Adrenal gland (tissue), 5 donors: ENCODE data around the gene PCK1.

Source experiments
- POLR2A ChIP-seq, 2 donors: fragments of 450-650 bp; IDR thresholded peaks; one replicate each; pipeline ENCODE4 v1.6.1; 2017; ENCODE audit warnings: antibody characterized with exemption in 2 of 2, mild to moderate bottlenecking in 2 of 2, moderate library complexity in 1 of 2
- TF ChIP-seq, protein P1 (sequence below), 6 experiments: fragments of 450-650 bp in 4 of 6; fragments of 200-600 bp in 2 of 6; sonication (generic) in 1 of 6; IDR thresholded peaks; 1 replicate in 5 of 6; 2 replicates in 1 of 6; pipeline versions ENCODE4 v1.5.1 to v1.8.0; 2016 to 2021; ENCODE audit warnings: antibody characterized with exemption in 6 of 6, mild to moderate bottlenecking in 2 of 6, moderate library complexity in 1 of 6
- donor health status: DM: no; HTN: no; CAD: no.

DNA sequence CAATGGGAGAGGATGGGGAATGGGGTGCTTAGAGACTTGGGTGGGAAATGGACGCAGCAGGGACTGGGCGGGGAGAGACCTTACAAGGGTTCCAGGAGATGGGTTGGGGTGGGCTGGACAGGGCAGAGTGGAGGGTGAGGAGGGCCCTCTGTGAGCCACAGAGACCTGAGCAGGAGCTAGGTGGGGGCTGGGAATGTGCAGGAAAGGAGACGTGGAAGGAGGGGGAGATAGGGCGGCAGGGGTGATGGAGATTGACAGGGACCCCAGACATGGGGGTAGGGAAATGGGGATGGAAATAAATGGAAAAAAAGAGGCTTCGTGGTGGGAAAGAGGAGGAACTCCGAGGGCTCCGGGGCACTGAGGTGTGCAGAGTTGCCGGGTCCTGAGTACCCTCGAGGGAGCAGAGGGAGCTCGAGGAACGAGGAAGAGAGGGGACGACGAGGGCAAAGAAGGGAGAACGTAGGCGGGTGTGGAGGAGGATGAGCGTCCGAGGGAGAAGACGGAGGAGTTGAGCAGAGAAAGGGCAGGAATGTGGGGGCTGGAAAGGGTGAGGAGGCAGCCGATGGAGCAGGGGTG lies 33.9 kb upstream of the PCK1 start:
- TF ChIP-seq, protein P1, sequence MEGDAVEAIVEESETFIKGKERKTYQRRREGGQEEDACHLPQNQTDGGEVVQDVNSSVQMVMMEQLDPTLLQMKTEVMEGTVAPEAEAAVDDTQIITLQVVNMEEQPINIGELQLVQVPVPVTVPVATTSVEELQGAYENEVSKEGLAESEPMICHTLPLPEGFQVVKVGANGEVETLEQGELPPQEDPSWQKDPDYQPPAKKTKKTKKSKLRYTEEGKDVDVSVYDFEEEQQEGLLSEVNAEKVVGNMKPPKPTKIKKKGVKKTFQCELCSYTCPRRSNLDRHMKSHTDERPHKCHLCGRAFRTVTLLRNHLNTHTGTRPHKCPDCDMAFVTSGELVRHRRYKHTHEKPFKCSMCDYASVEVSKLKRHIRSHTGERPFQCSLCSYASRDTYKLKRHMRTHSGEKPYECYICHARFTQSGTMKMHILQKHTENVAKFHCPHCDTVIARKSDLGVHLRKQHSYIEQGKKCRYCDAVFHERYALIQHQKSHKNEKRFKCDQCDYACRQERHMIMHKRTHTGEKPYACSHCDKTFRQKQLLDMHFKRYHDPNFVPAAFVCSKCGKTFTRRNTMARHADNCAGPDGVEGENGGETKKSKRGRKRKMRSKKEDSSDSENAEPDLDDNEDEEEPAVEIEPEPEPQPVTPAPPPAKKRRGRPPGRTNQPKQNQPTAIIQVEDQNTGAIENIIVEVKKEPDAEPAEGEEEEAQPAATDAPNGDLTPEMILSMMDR (IDR thresholded peaks at IDR 0.05) = no peak
- no peak for TF ChIP-seq POLR2A (IDR thresholded peaks at IDR 0.05)
